Small intestine (tissue), 7 donors: ENCODE results near the gene SLC38A8. TPM values are rescaled to one million over a fixed set of nuclear protein-coding genes. Genes with fewer than 3 reads are reported as not detected.

ENCODE experiments used
- DNase-seq, 2 donors: peaks; one replicate each; pipeline versions ENCODE4 v3.0.0 to v3.0.0-alpha.2; 2013
- FAIRE-seq: peaks from 2 replicates; lab custom pipeline; 2012; peaks lifted over from hg19 to GRCh38; lab: Jason Lieb, UNC
- H3K27ac ChIP-seq, 3 donors: one replicate each; pipeline ENCODE4 v1.5.1; 2013; ENCODE audit warnings: low read length in 2 of 3, mild to moderate bottlenecking in 2 of 3, control low read depth in 1 of 3, inconsistent platforms in 1 of 3, low read depth in 1 of 3, moderate library complexity in 1 of 3
- H3K27me3 ChIP-seq, 3 donors: one replicate each; pipeline ENCODE4 v1.6.1; 2013; ENCODE audit warnings: low read length in 3 of 3, inconsistent platforms in 1 of 3; ENCODE audit not compliant: control insufficient read depth in 3 of 3, insufficient read depth in 3 of 3
- H3K36me3 ChIP-seq, 3 donors: one replicate each; pipeline ENCODE4 v1.6.1; 2013; ENCODE audit warnings: low read length in 3 of 3, inconsistent platforms in 1 of 3, low read depth in 1 of 3, mild to moderate bottlenecking in 1 of 3, moderate library complexity in 1 of 3; ENCODE audit not compliant: control insufficient read depth in 3 of 3, insufficient read depth in 2 of 3
- H3K4me1 ChIP-seq, 3 donors: one replicate each; pipeline ENCODE4 v1.6.1; 2013; ENCODE audit warnings: low read length in 2 of 3, inconsistent platforms in 1 of 3, low read depth in 1 of 3, mild to moderate bottlenecking in 1 of 3, moderate library complexity in 1 of 3; ENCODE audit not compliant: control insufficient read depth in 3 of 3, insufficient read depth in 2 of 3
- H3K4me3 ChIP-seq, 3 donors: one replicate each; pipeline ENCODE4 v1.5.1; 2013; ENCODE audit warnings: low read length in 3 of 3, control low read depth in 1 of 3, inconsistent platforms in 1 of 3, low read depth in 1 of 3, mild to moderate bottlenecking in 1 of 3, moderate library complexity in 1 of 3
- H3K9me3 ChIP-seq, 2 donors: one replicate each; pipeline ENCODE4 v1.6.1; 2013; ENCODE audit warnings: low read depth in 1 of 2, low read length in 1 of 2; ENCODE audit not compliant: control insufficient read depth in 2 of 2, insufficient read depth in 1 of 2
- WGBS, 3 donors: extraction: QIAGEN DNeasy Blood & Tissue Kit; methylation state at CpG; one replicate each; pipeline ENCODE4 v1.1.7; 2013; 5-methylcytosine and 5-hydroxymethylcytosine counted together
- polyA plus RNA-seq, 4 donors: library from polyadenylated mRNA; stranded (reverse) in 3 of 4; unstranded in 1 of 4; fragments of 200-250 nt in 3 of 4; fragments of 120-200 nt in 1 of 4; gene quantifications; one replicate each; pipeline versions ENCODE4 v1.2.1 to v1.2.3, GENCODE V29; 2013
- donor health status: healthy with polysubstance abuse.
- donor health status: control.
- donor health status: control.
- donor health status: Bipolar disorder and iron deficiency.
- donor health status: healthy.

SLC38A8 gene
- polyA plus RNA-seq, 4 donors: 0.33 TPM; not detected in 3

- H3K4me3 ChIP-seq: no peak overlapping the region
- FAIRE-seq (no peak), DNase-seq (peak; percentile 30 to 36)
- no peaks in the 10 kb centered on the region for H3K9me3 ChIP-seq
- H3K4me1 ChIP-seq: no peaks in the 10 kb centered on the region
- no peak overlapping the region for H3K27ac ChIP-seq
- H3K36me3 ChIP-seq: peaks cover 0 to 9% (median 0%) of the 10 kb centered on the region in 3 donors
- H3K27me3 ChIP-seq: peaks cover 0 to 31% (median 0%) of the 10 kb centered on the region in 3 donors
- WGBS, 3 donors: 33 to 46% (median 34%) methylated on average over 5 of the region's 5 CpGs
These were observed 1.5 kb upstream of the SLC38A8 start for GRCh38 chr16:84044118-84044488.

GRCh38 chr16:84043486-84044117, 1.0 kb upstream of the SLC38A8 start:
- peaks cover 0 to 31% (median 0%) of the 10 kb centered on the region in 3 donors for H3K27me3 ChIP-seq
- H3K4me3 ChIP-seq: no peak overlapping the region
- no peak overlapping the region for H3K27ac ChIP-seq
- WGBS, 3 donors: 15 to 41% (median 34%) methylated on average over 18 of the region's 18 CpGs
- peaks cover 0 to 5% (median 0%) of the 10 kb centered on the region in 3 donors for H3K36me3 ChIP-seq
- no peaks in the 10 kb centered on the region for H3K4me1 ChIP-seq
- no peak for FAIRE-seq
- DNase-seq: no peak
- no peaks in the 10 kb centered on the region for H3K9me3 ChIP-seq

- Histone ChIP-seq H3K4me3 (no peak overlapping the region), H3K36me3 (peaks cover 0 to 5% (median 0%) of the 10 kb centered on the region in 3 donors), H3K9me3 (no peaks in the 10 kb centered on the region), H3K27ac (no peak overlapping the region), H3K4me1 (no peaks in the 10 kb centered on the region), H3K27me3 (peaks cover 0 to 31% (median 0%) of the 10 kb centered on the region in 3 donors)
- no peak for FAIRE-seq
- WGBS, 3 donors: 12 to 52% (median 29%) methylated on average over 22 of the region's 22 CpGs
- DNase-seq: peak; percentile 23 to 35
These were observed 387 bp upstream of the SLC38A8 start for GRCh38 chr16:84042879-84043485.

GRCh38 chr16:84041881-84042280, 714 bp downstream of the SLC38A8 start:
- DNase-seq (no peak), FAIRE-seq (no peak)
- Histone ChIP-seq H3K27me3 (peaks cover 0 to 31% (median 0%) of the 10 kb centered on the region in 3 donors), H3K4me1 (no peaks in the 10 kb centered on the region), H3K9me3 (no peaks in the 10 kb centered on the region), H3K36me3 (no peaks in the 10 kb centered on the region), H3K27ac (no peak overlapping the region), H3K4me3 (no peak overlapping the region)
- 88 to 90% (median 88%) methylated on average over 17 of the region's 17 CpGs for WGBS, 3 donors

GRCh38 chr16:84040823-84041820, 1.5 kb downstream of the SLC38A8 start:
- Histone ChIP-seq H3K4me1 (no peaks in the 10 kb centered on the region), H3K27me3 (peaks cover 0 to 31% (median 0%) of the 10 kb centered on the region in 3 donors), H3K27ac (no peak overlapping the region), H3K36me3 (no peaks in the 10 kb centered on the region), H3K4me3 (no peak overlapping the region), H3K9me3 (peaks cover 0 to 5% of the 10 kb centered on the region in 2 donors)
- 81 to 88% (median 81%) methylated on average over 42 of the region's 42 CpGs for WGBS, 3 donors
- no peak for FAIRE-seq
- no peak for DNase-seq

GRCh38 chr16:84040226-84040822, 2.3 kb downstream of the SLC38A8 start:
- no peaks in the 10 kb centered on the region for H3K36me3 ChIP-seq
- no peaks in the 10 kb centered on the region for H3K4me1 ChIP-seq
- DNase-seq: no peak
- no peak overlapping the region for H3K4me3 ChIP-seq
- H3K27me3 ChIP-seq: peaks cover 0 to 31% (median 0%) of the 10 kb centered on the region in 3 donors
- 78 to 87% (median 83%) methylated on average over 14 of the region's 14 CpGs for WGBS, 3 donors
- no peak overlapping the region for H3K27ac ChIP-seq
- H3K9me3 ChIP-seq: peaks cover 0 to 5% of the 10 kb centered on the region in 2 donors
- FAIRE-seq: no peak

GRCh38 chr16:84039696-84040095, 2.9 kb downstream of the SLC38A8 start:
- no peaks in the 10 kb centered on the region for H3K36me3 ChIP-seq
- H3K9me3 ChIP-seq: peaks cover 0 to 5% of the 10 kb centered on the region in 2 donors
- no peaks in the 10 kb centered on the region for H3K4me1 ChIP-seq
- FAIRE-seq (no peak), DNase-seq (no peak)
- 91 to 96% (median 94%) methylated on average over 12 of the region's 12 CpGs for whole genome bisulfite sequencing, 3 donors
- H3K4me3 ChIP-seq: no peak overlapping the region
- no peak overlapping the region for H3K27ac ChIP-seq
- peaks cover 0 to 25% (median 0%) of the 10 kb centered on the region in 3 donors for H3K27me3 ChIP-seq

- H3K9me3 ChIP-seq: peaks cover 0 to 5% of the 10 kb centered on the region in 2 donors
- H3K4me3 ChIP-seq: no peak overlapping the region
- no peak for DNase-seq
- no peak for FAIRE-seq
- no peaks in the 10 kb centered on the region for H3K36me3 ChIP-seq
- no peak overlapping the region for H3K27ac ChIP-seq
- peaks cover 0 to 13% (median 0%) of the 10 kb centered on the region in 3 donors for H3K27me3 ChIP-seq
- 92 to 94% (median 93%) methylated on average over 12 of the region's 12 CpGs for WGBS, 3 donors
- H3K4me1 ChIP-seq: no peaks in the 10 kb centered on the region
These were observed 4.1 kb downstream of the SLC38A8 start for GRCh38 chr16:84038469-84038868.
